Measurements from ENCODE around the gene SMYD3. TPM values are rescaled to one million over a fixed set of nuclear protein-coding genes. Genes with fewer than 3 reads are reported as not detected.

SMYD3 gene
- total RNA-seq, 4 donors from 2014 or later: 8.4 to 25.7 (median 14.4) TPM

- no peak for DNase-seq (ENCODE audit: low spot score in 2 of 2)
- intact Hi-C loops (cut with DNase I; ENCODE audit: low total_unique reads): no loop called here
- TF ChIP-seq POLR2A (IDR thresholded peaks at IDR 0.05): no peak
- no peak for TF ChIP-seq CTCF (IDR thresholded peaks at IDR 0.05)
- 69 to 71% methylated on average over 7 of the region's 7 CpGs for WGBS, 2 donors
- no peak overlapping the region for H3K4me3 ChIP-seq (ENCODE audit: low read depth, poor library complexity, severe bottlenecking)
Measured at GRCh38 chr1:246425139-246425794, 81.8 kb downstream of the SMYD3 start.

GRCh38 chr1:246420300-246420699 is 86.8 kb downstream of the SMYD3 start:
- H3K4me3 ChIP-seq (ENCODE audit: low read depth, poor library complexity, severe bottlenecking): no peak overlapping the region
- intact Hi-C loops (cut with DNase I; ENCODE audit: low total_unique reads): no loop called here
- DNase-seq (ENCODE audit: low spot score in 2 of 2): no peak
- TF ChIP-seq CTCF (IDR thresholded peaks at IDR 0.05) (no peak), POLR2A (IDR thresholded peaks at IDR 0.05) (no peak)
- WGBS, 2 donors: 86 to 89% methylated on average over 3 of the region's 3 CpGs

- TF ChIP-seq CTCF (IDR thresholded peaks at IDR 0.05): no peak
- no peak for TF ChIP-seq POLR2A (IDR thresholded peaks at IDR 0.05)
- no peak overlapping the region for H3K4me3 ChIP-seq (ENCODE audit: low read depth, poor library complexity, severe bottlenecking)
- WGBS, 2 donors: 92 to 94% methylated on average over 19 of the region's 19 CpGs
- DNase-seq (ENCODE audit: low spot score in 2 of 2): no peak
- intact Hi-C loops (cut with DNase I; ENCODE audit: low total_unique reads): no loop called here
Measured at GRCh38 chr1:246418565-246419312, 88.3 kb downstream of the SMYD3 start.

- TF ChIP-seq POLR2A (IDR thresholded peaks at IDR 0.05): no peak
- no peak for TF ChIP-seq CTCF (IDR thresholded peaks at IDR 0.05)
- intact Hi-C loops (cut with DNase I; ENCODE audit: low total_unique reads): no loop called here
- H3K4me3 ChIP-seq (ENCODE audit: low read depth, poor library complexity, severe bottlenecking): no peak overlapping the region
- 91 to 95% methylated on average over 6 of the region's 6 CpGs for WGBS, 2 donors
- DNase-seq (ENCODE audit: low spot score in 2 of 2): no peak
Measured at GRCh38 chr1:246417813-246418564, 89.1 kb downstream of the SMYD3 start.

- intact Hi-C loops (cut with DNase I; ENCODE audit: low total_unique reads): no loop called here
- no peak for DNase-seq (ENCODE audit: low spot score in 2 of 2)
- no peak for TF ChIP-seq POLR2A (IDR thresholded peaks at IDR 0.05)
- TF ChIP-seq CTCF (IDR thresholded peaks at IDR 0.05): no peak
- no peak overlapping the region for H3K4me3 ChIP-seq (ENCODE audit: low read depth, poor library complexity, severe bottlenecking)
- WGBS, 2 donors: 57 to 65% methylated on average over 4 of the region's 4 CpGs
Measured at GRCh38 chr1:246417152-246417812, 89.8 kb downstream of the SMYD3 start.
